DMS53 treated with DMSO at 0.1 percent for 48 hours (cell line): Measurements from ENCODE around the gene TARS1.
"Not testable (repeated sequence)": the region's sequence is repeated elsewhere in the genome, so short reads cannot be mapped to it uniquely, and the experiment has no call there.

ENCODE experiments used
- DNase-seq: peaks from one replicate; lab custom pipeline; 2025; ENCODE audit not compliant: unreplicated experiment; lab: John Stamatoyannopoulos, UW

TARS1 gene

GRCh38 chr5:33482335-33482734 is 41.6 kb downstream of the TARS1 start:
- DNase-seq = no peak

- DNase-seq = no peak
These were observed 46.5 kb downstream of the TARS1 start for GRCh38 chr5:33487236-33487635.

GRCh38 chr5:33488558-33489355 is 48.0 kb downstream of the TARS1 start:
- DNase-seq = no peak

GRCh38 chr5:33489481-33490067 is 48.8 kb downstream of the TARS1 start:
- no peak for DNase-seq

- DNase-seq = no peak
These were observed 49.4 kb downstream of the TARS1 start for GRCh38 chr5:33490071-33490665.

GRCh38 chr5:33491941-33492340 is 51.2 kb downstream of the TARS1 start:
- no peak for DNase-seq

GRCh38 chr5:33494466-33494865 is 53.7 kb downstream of the TARS1 start:
- DNase-seq = no peak

GRCh38 chr5:33501260-33501659 is 60.5 kb downstream of the TARS1 start:
- DNase-seq = no peak

GRCh38 chr5:33501899-33502298 is 61.1 kb downstream of the TARS1 start:
- DNase-seq = no peak

GRCh38 chr5:33504570-33504969 is 63.8 kb downstream of the TARS1 start:
- DNase-seq = no peak

- no peak for DNase-seq
These were observed 66.7 kb downstream of the TARS1 start for GRCh38 chr5:33507426-33507825.

- no peak for DNase-seq
These were observed 68.3 kb downstream of the TARS1 start for GRCh38 chr5:33509036-33509435.

- DNase-seq = no peak
These were observed 72.9 kb downstream of the TARS1 start for GRCh38 chr5:33513462-33514185.

GRCh38 chr5:33515366-33515765 is 74.6 kb downstream of the TARS1 start:
- DNase-seq = not testable (repeated sequence)

GRCh38 chr5:33516421-33516820 is 75.7 kb downstream of the TARS1 start:
- DNase-seq = no peak
